Measurements from ENCODE around the gene HNRNPA1. TPM values are rescaled to one million over a fixed set of nuclear protein-coding genes. Genes with fewer than 3 reads are reported as not detected.

The HNRNPA1 gene
- total and polyA plus RNA-seq, 3 experiments from 2014 or later: 822 to 2,000 (median 1,970) TPM

DNA sequence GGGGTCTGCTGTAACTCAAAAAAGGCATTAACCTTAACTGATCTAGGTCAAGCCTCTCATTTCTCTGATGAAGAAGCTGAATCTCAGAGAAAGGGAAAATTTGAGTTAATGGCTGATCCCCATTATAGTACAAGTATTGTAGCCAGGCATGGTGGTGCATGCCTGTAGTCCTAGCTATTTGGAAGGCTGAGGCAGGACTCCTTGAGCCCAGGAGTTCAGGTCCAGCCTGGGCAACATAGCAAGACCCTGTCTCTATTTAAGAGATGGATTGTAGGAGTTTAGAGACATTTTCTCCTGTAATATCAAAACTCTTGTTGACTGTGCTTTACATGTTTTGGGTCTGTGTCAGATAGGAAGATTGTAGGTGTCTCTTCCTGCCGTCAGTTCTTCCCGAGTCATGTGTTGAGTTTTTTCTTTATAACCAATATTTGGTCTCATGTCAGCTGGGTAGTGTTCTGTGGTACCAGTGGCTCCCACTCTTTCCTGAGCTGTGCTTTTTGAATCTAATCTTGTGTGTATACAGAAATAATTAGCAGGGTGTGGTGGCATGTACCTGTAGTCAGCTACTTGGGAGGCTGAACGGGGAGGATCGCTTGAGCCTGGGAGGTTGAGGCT lies 53.0 kb downstream of the HNRNPA1 start:
- Histone ChIP-seq H3K27ac (ENCODE audit: low read depth, low read length) (no peak overlapping the region), H3K4me3 (ENCODE audit: low read length) (no peak overlapping the region), H3K27me3 (ENCODE audit: insufficient read depth, low read length, poor library complexity, severe bottlenecking) (no peaks in the 10 kb centered on the region), H3K4me1 (ENCODE audit: insufficient read depth, low read length) (peaks cover 46% of the 10 kb centered on the region), H3K9me3 (ENCODE audit: low read length) (no peaks in the 10 kb centered on the region), H3K36me3 (ENCODE audit: insufficient read depth, low read length) (no peaks in the 10 kb centered on the region)
- H3K27ac Mint-ChIP-seq: peak overlapping the region in 4 of 8 donors; percentile 3 to 70 (median 39)
- H3K36me3 Mint-ChIP-seq: peaks cover 0 to 32% (median under 1%) of the 10 kb centered on the region in 3 donors
- no peaks in the 10 kb centered on the region for H3K9me3 Mint-ChIP-seq
- no peak overlapping the region for H3K4me3 Mint-ChIP-seq
- ChIA-PET CTCF (interaction anchor here (1.3 to 6.5 kb wide), 8 partner anchors 8 to 114 kb away, joined by 3 to 48 read pairs (median 4); partner anchors contain the start of gene COPZ1), POLR2A (no interaction called here)
- H3K27me3 Mint-ChIP-seq: no peaks in the 10 kb centered on the region
- no peak for DNase-seq
- H3K4me1 Mint-ChIP-seq: peaks cover 39 to 67% (median 58%) of the 10 kb centered on the region in 3 donors

Other genes with a start within 250 kb of the HNRNPA1 start
- gene HOXC5, start 247.7 kb upstream of the HNRNPA1 start, total RNA-seq: not detected
- not detected for gene HOXC5, start 247.7 kb upstream of the HNRNPA1 start, polyA plus RNA-seq
- gene HOXC4, start 226.9 kb upstream of the HNRNPA1 start, total RNA-seq: 1 to 10 TPM; 1.3 to 1.4 TPM
- gene HOXC4, start 226.9 kb upstream of the HNRNPA1 start, polyA plus RNA-seq: 0.37 TPM
- 10 to 100 TPM; 23.3 to 25.2 TPM for gene SMUG1, start 91.7 kb upstream of the HNRNPA1 start, total RNA-seq
- 24.1 TPM for gene SMUG1, start 91.7 kb upstream of the HNRNPA1 start, polyA plus RNA-seq
- 10 to 100 TPM; 82.0 to 87.8 TPM for gene CBX5, start 604 bp upstream of the HNRNPA1 start, total RNA-seq
- gene CBX5, start 604 bp upstream of the HNRNPA1 start, polyA plus RNA-seq: 19.2 TPM
- gene NFE2, start 20.3 kb downstream of the HNRNPA1 start, total RNA-seq: not detected
- gene NFE2, start 20.3 kb downstream of the HNRNPA1 start, polyA plus RNA-seq: not detected
- 100 to 1,000 TPM; 112 to 115 TPM for gene COPZ1, start 44.4 kb downstream of the HNRNPA1 start, total RNA-seq
- 158 TPM for gene COPZ1, start 44.4 kb downstream of the HNRNPA1 start, polyA plus RNA-seq
- gene GPR84, start 83.8 kb downstream of the HNRNPA1 start, total RNA-seq: under 1 TPM; 0.15 to 0.16 TPM
- gene GPR84, start 83.8 kb downstream of the HNRNPA1 start, polyA plus RNA-seq: not detected
- under 1 TPM; 0.77 to 0.78 TPM for gene ZNF385A, start 104.0 kb downstream of the HNRNPA1 start, total RNA-seq
- not detected for gene ZNF385A, start 104.0 kb downstream of the HNRNPA1 start, polyA plus RNA-seq
- 10 to 100 TPM; 23.2 to 25.7 TPM for gene ITGA5, start 138.5 kb downstream of the HNRNPA1 start, total RNA-seq
- 50.6 TPM for gene ITGA5, start 138.5 kb downstream of the HNRNPA1 start, polyA plus RNA-seq
- 10 to 100 TPM in 1 of 2 experiments, 1 to 10 TPM in 1; 8.8 to 10.4 TPM for gene GTSF1, start 192.9 kb downstream of the HNRNPA1 start, total RNA-seq
- 20.0 TPM for gene GTSF1, start 192.9 kb downstream of the HNRNPA1 start, polyA plus RNA-seq
- 10 to 100 TPM; 82.4 to 87.1 TPM for gene NCKAP1L, start 217.0 kb downstream of the HNRNPA1 start, total RNA-seq
- 87.6 TPM for gene NCKAP1L, start 217.0 kb downstream of the HNRNPA1 start, polyA plus RNA-seq

Measured in CD8-positive, alpha-beta memory T cell (primary cell).